Naive B cell (primary cell): ENCODE results near the gene FAT2. TPM values are rescaled to one million over a fixed set of nuclear protein-coding genes. Genes with fewer than 3 reads are reported as not detected.

Source experiments
- ATAC-seq, 2 donors: fragments of 150-1000 bp; cut with Tn5 transposase; 2 replicates each; pipeline ENCODE4 v1.10.0; 2021; ENCODE audit warnings: low read depth in 2 of 2, mild to moderate bottlenecking in 2 of 2, moderate library complexity in 2 of 2
- DNase-seq: peaks from one replicate; pipeline ENCODE4 v3.0.0; 2022
- H3K27ac Mint-ChIP-seq, 6 donors: one replicate each; pipeline ENCODE4 v1.8.0; 2020 to 2022; ENCODE audit warnings: mild to moderate bottlenecking in 6 of 6, mixed read lengths in 6 of 6, moderate library complexity in 5 of 6, inconsistent platforms in 2 of 6
- H3K27me3 Mint-ChIP-seq, 3 donors: one replicate each; pipeline ENCODE4 v1.8.0; 2021 to 2022; ENCODE audit warnings: mixed read lengths in 3 of 3, mild to moderate bottlenecking in 1 of 3
- H3K36me3 Mint-ChIP-seq, 2 donors: one replicate each; pipeline ENCODE4 v1.8.0; 2020 to 2022; ENCODE audit warnings: mixed read lengths in 2 of 2, inconsistent platforms in 1 of 2, mild to moderate bottlenecking in 1 of 2
- H3K4me1 Mint-ChIP-seq, 3 donors: one replicate each; pipeline ENCODE4 v1.8.0; 2020 to 2022; ENCODE audit warnings: mixed read lengths in 3 of 3, inconsistent platforms in 1 of 3, mild to moderate bottlenecking in 1 of 3, moderate library complexity in 1 of 3
- H3K4me3 Mint-ChIP-seq, 8 donors: one replicate each; pipeline ENCODE4 v1.8.0; 2020 to 2022; ENCODE audit warnings: mild to moderate bottlenecking in 8 of 8, mixed read lengths in 8 of 8, moderate library complexity in 8 of 8, inconsistent platforms in 2 of 8
- H3K9me3 Mint-ChIP-seq, 7 donors: one replicate each; pipeline ENCODE4 v1.8.0; 2020 to 2022; ENCODE audit warnings: mixed read lengths in 7 of 7, mild to moderate bottlenecking in 5 of 7, inconsistent platforms in 2 of 7, moderate library complexity in 1 of 7
- polyA plus RNA-seq, 6 donors: library from polyadenylated mRNA; unstranded; fragments of 300-500 nt; fragmentation: Illumina TruSeq; gene quantifications; one replicate each; pipeline ENCODE4 v1.2.3, GENCODE V29; 2021; ENCODE audit warnings: low read depth in 6 of 6

The FAT2 gene
- polyA plus RNA-seq, 6 donors from 2014 or later, result not detected

GRCh38 chr5:151553695-151554094 lies 37.4 kb downstream of the FAT2 start:
- peaks cover 0 to 5% (median 0%) of the 10 kb centered on the region in 3 donors for H3K27me3 Mint-ChIP-seq
- H3K36me3 Mint-ChIP-seq, result no peaks in the 10 kb centered on the region
- H3K4me1 Mint-ChIP-seq, result peaks cover 6 to 16% (median 14%) of the 10 kb centered on the region in 3 donors
- no peak for ATAC-seq
- no peak overlapping the region for H3K4me3 Mint-ChIP-seq
- no peak for DNase-seq
- H3K27ac Mint-ChIP-seq, result no peak overlapping the region
- no peaks in the 10 kb centered on the region for H3K9me3 Mint-ChIP-seq

- H3K36me3 Mint-ChIP-seq, result no peaks in the 10 kb centered on the region
- ATAC-seq (no peak), DNase-seq (no peak)
- H3K9me3 Mint-ChIP-seq, result no peaks in the 10 kb centered on the region
- H3K4me3 Mint-ChIP-seq, result no peak overlapping the region
- peaks cover 0 to 5% (median 0%) of the 10 kb centered on the region in 3 donors for H3K27me3 Mint-ChIP-seq
- H3K27ac Mint-ChIP-seq, result no peak overlapping the region
- H3K4me1 Mint-ChIP-seq, result peaks cover 6 to 16% (median 14%) of the 10 kb centered on the region in 3 donors
Measured at GRCh38 chr5:151553130-151553670, 37.9 kb downstream of the FAT2 start.

- Mint-ChIP-seq H3K27me3 (peaks cover 0 to 5% (median 0%) of the 10 kb centered on the region in 3 donors), H3K27ac (no peak overlapping the region), H3K9me3 (no peaks in the 10 kb centered on the region), H3K4me1 (peaks cover 6 to 12% (median 12%) of the 10 kb centered on the region in 3 donors), H3K4me3 (no peak overlapping the region), H3K36me3 (no peaks in the 10 kb centered on the region)
- no peak for DNase-seq
- no peak for ATAC-seq
Measured at GRCh38 chr5:151551985-151552384, 39.1 kb downstream of the FAT2 start.

GRCh38 chr5:151550146-151550545 lies 41.0 kb downstream of the FAT2 start:
- Mint-ChIP-seq H3K4me1 (no peaks in the 10 kb centered on the region), H3K27ac (no peak overlapping the region), H3K4me3 (no peak overlapping the region), H3K36me3 (no peaks in the 10 kb centered on the region), H3K9me3 (no peaks in the 10 kb centered on the region), H3K27me3 (peaks cover 0 to 8% (median 8%) of the 10 kb centered on the region in 3 donors)
- no peak for DNase-seq
- ATAC-seq, result no peak

- H3K9me3 Mint-ChIP-seq, result no peaks in the 10 kb centered on the region
- no peaks in the 10 kb centered on the region for H3K36me3 Mint-ChIP-seq
- H3K27ac Mint-ChIP-seq, result no peak overlapping the region
- no peak overlapping the region for H3K4me3 Mint-ChIP-seq
- peaks cover 0 to 12% (median 11%) of the 10 kb centered on the region in 3 donors for H3K27me3 Mint-ChIP-seq
- no peak for DNase-seq
- no peaks in the 10 kb centered on the region for H3K4me1 Mint-ChIP-seq
- ATAC-seq, result no peak
Measured at GRCh38 chr5:151549713-151550112, 41.4 kb downstream of the FAT2 start.

GRCh38 chr5:151547364-151547763 lies 43.8 kb downstream of the FAT2 start:
- Mint-ChIP-seq H3K4me1 (no peaks in the 10 kb centered on the region), H3K27ac (no peak overlapping the region), H3K27me3 (peaks cover 0 to 20% (median 11%) of the 10 kb centered on the region in 3 donors)

GRCh38 chr5:151541571-151541970 lies 49.6 kb downstream of the FAT2 start:
- H3K4me3 Mint-ChIP-seq, result no peak overlapping the region
- no peaks in the 10 kb centered on the region for H3K9me3 Mint-ChIP-seq
- H3K4me1 Mint-ChIP-seq, result peaks cover 0 to 4% (median 0%) of the 10 kb centered on the region in 3 donors
- DNase-seq (no peak), ATAC-seq (no peak)
- peaks cover 6 to 27% (median 26%) of the 10 kb centered on the region in 3 donors for H3K27me3 Mint-ChIP-seq
- no peak overlapping the region for H3K27ac Mint-ChIP-seq
- H3K36me3 Mint-ChIP-seq, result no peaks in the 10 kb centered on the region

More at GRCh38 chr5:151547364-151547763, 43.8 kb downstream of the FAT2 start:
- no peak overlapping the region for H3K4me3 Mint-ChIP-seq
- ATAC-seq, result no peak
- no peaks in the 10 kb centered on the region for H3K36me3 Mint-ChIP-seq
- no peak for DNase-seq
- no peaks in the 10 kb centered on the region for H3K9me3 Mint-ChIP-seq

Other genes starting within 250 kb of the FAT2 start
- not detected for gene SLC36A2, start 243.8 kb downstream of the FAT2 start, polyA plus RNA-seq
- gene SLC36A1, start 143.7 kb downstream of the FAT2 start, polyA plus RNA-seq, result 1 to 10 TPM in 4 of 6 donors, under 1 TPM in 1, not detected in 1; 0.91 to 1.9 (median 1.4) TPM
- 10 to 100 TPM in 5 of 6 donors, 1 to 10 TPM in 1; 9.6 to 30.7 (median 24.7) TPM for gene SPARC, start 95.6 kb upstream of the FAT2 start, polyA plus RNA-seq
- 10 to 100 TPM; 51.7 to 74.8 (median 59.4) TPM for gene ATOX1, start 167.3 kb upstream of the FAT2 start, polyA plus RNA-seq
- gene G3BP1, start 180.6 kb upstream of the FAT2 start, polyA plus RNA-seq, result 100 to 1,000 TPM in 5 of 6 donors, 10 to 100 TPM in 1; 93.9 to 151 (median 135) TPM